Measurements from ENCODE around the gene CBX2.

Gene CBX2

GRCh38 chr17:79811868-79812352 lies 34.0 kb downstream of the CBX2 start:
- ChIA-PET CTCF (interaction anchor here (0.8 to 4.0 kb wide), 11 partner anchors 9 to 71 kb away, joined by 3 to 28 read pairs (median 6); partner anchors contain the start of genes CBX2 and CBX4), POLR2A (interaction anchor here (0.5 to 2.2 kb wide), 2 partner anchors 27 to 29 kb away, joined by 3 to 9 read pairs; partner anchors contain the start of gene CBX4)
- TF ChIP-seq CTCF (IDR thresholded peaks at IDR 0.05; ENCODE audit: control extremely low read depth, extremely low read depth, low read depth, missing control alignments) = no peak
- no peak for DNase-seq (ENCODE audit: extremely low spot score)

GRCh38 chr17:79812353-79813258 lies 34.7 kb downstream of the CBX2 start:
- POLR2A ChIA-PET = interaction anchor here (2.2 kb wide), 1 partner anchor 26 kb away, joined by 9 read pairs; the partner anchor contains the start of gene CBX4
- no peak for TF ChIP-seq CTCF (IDR thresholded peaks at IDR 0.05; ENCODE audit: control extremely low read depth, extremely low read depth, low read depth, missing control alignments)
- CTCF ChIA-PET = interaction anchor here (0.8 to 4.0 kb wide), 11 partner anchors 9 to 71 kb away, joined by 3 to 28 read pairs (median 6); partner anchors contain the start of gene CBX4
- DNase-seq (ENCODE audit: extremely low spot score) = no peak

- no peak for DNase-seq (ENCODE audit: extremely low spot score)
- POLR2A ChIA-PET = interaction anchor here (0.6 kb wide), 1 partner anchor 887 kb away, joined by 4 read pairs; no protein-coding TSS in a partner anchor
- no peak for TF ChIP-seq CTCF (IDR thresholded peaks at IDR 0.05; ENCODE audit: control extremely low read depth, extremely low read depth, low read depth, missing control alignments)
- CTCF ChIA-PET = interaction anchor here (1.0 to 4.0 kb wide), 6 partner anchors 8 to 31 kb away, joined by 3 to 28 read pairs (median 7); partner anchors contain the start of gene CBX4
These were observed 35.6 kb downstream of the CBX2 start for GRCh38 chr17:79813297-79814126.

- no peak for DNase-seq (ENCODE audit: extremely low spot score)
- TF ChIP-seq CTCF (IDR thresholded peaks at IDR 0.05; ENCODE audit: control extremely low read depth, extremely low read depth, low read depth, missing control alignments) = no peak
- ChIA-PET POLR2A (no interaction called here), CTCF (interaction anchor here (1.1 to 2.6 kb wide), 4 partner anchors 16 to 75 kb away, joined by 3 to 7 read pairs (median 4); no protein-coding TSS in a partner anchor)
These were observed 36.4 kb downstream of the CBX2 start for GRCh38 chr17:79814127-79814973.

- ChIA-PET POLR2A (no interaction called here), CTCF (interaction anchor here (1.1 to 2.6 kb wide), 4 partner anchors 17 to 76 kb away, joined by 3 to 7 read pairs (median 4); no protein-coding TSS in a partner anchor)
- no peak for TF ChIP-seq CTCF (IDR thresholded peaks at IDR 0.05; ENCODE audit: control extremely low read depth, extremely low read depth, low read depth, missing control alignments)
- no peak for DNase-seq (ENCODE audit: extremely low spot score)
These were observed 37.3 kb downstream of the CBX2 start for GRCh38 chr17:79814974-79815835.

Measured in GM10248 (cell line).